ENCODE measurements around the gene URB1.
"Not testable (repeated sequence)": the region's sequence is repeated elsewhere in the genome, so short reads cannot be mapped to it uniquely, and the experiment has no call there.

URB1 gene

GRCh38 chr21:32279377-32279680 lies 113.5 kb downstream of the URB1 start:
- in situ Hi-C loops (cut with HindIII; ENCODE audit: low pct_ligation_motif_present, low pct_unique_long_range_greater_than_20kb, low sequenced_read_pairs), result no loop called here
- no peak for DNase-seq

- in situ Hi-C loops (cut with HindIII; ENCODE audit: low pct_ligation_motif_present, low pct_unique_long_range_greater_than_20kb, low sequenced_read_pairs), result no loop called here
- peak; percentile 91 for DNase-seq
Measured at GRCh38 chr21:32278518-32279376, 114.1 kb downstream of the URB1 start, which contains the start of gene MIS18A. TSS of gene MIS18A (minus strand) at chr21:32279049. CDS start at chr21:32279014, 35 bp downstream.

DNA sequence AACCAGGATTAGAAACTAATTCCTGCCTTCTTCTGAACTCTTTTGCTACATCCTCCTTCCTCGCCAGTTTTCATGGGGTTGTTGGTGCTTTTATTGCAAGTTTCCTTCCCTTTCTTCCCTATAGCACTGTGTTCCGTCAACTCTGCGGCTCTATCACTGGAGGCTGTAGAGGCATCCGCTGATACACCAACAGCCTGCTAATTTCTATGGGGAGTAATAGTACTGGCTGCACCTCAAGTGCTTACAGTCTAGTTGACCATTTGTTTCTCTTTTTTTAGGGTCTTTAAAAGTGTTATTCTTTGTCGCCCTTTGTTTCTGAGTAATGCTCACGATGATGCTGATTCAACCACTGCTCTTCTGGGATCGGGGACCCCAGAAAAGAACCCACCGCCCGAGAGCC lies 114.7 kb downstream of the URB1 start:
- peak; percentile 17 for DNase-seq
- in situ Hi-C loops (cut with HindIII; ENCODE audit: low pct_ligation_motif_present, low pct_unique_long_range_greater_than_20kb, low sequenced_read_pairs), result no loop called here

DNA sequence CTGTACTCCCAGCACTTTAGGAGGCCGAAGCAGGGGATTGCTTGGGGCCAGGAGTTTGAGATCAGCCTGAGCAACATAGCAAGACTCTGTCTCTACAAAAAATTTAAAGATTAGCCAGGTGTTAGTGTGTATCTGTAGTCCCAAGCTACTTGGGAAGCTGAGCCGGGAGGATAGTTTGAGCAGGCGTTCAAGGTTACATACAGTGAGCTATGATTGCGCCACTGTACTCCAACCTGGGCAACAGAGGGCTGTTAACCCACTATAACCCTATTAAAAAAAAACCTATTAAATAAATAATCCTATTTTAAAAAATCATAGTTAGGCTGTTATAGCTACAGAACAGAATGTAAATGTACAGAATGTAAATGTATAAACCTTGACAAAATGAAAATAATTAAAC lies 116.1 kb downstream of the URB1 start:
- in situ Hi-C loops (cut with HindIII; ENCODE audit: low pct_ligation_motif_present, low pct_unique_long_range_greater_than_20kb, low sequenced_read_pairs), result no loop called here
- no peak for DNase-seq

- DNase-seq, result no peak
- in situ Hi-C loops (cut with HindIII; ENCODE audit: low pct_ligation_motif_present, low pct_unique_long_range_greater_than_20kb, low sequenced_read_pairs), result no loop called here
Measured at GRCh38 chr21:32270748-32271147, 122.1 kb downstream of the URB1 start.

- in situ Hi-C loops (cut with HindIII; ENCODE audit: low pct_ligation_motif_present, low pct_unique_long_range_greater_than_20kb, low sequenced_read_pairs); DNase-seq: not testable (repeated sequence)
Measured at GRCh38 chr21:32265321-32265720, 127.5 kb downstream of the URB1 start.

DNA sequence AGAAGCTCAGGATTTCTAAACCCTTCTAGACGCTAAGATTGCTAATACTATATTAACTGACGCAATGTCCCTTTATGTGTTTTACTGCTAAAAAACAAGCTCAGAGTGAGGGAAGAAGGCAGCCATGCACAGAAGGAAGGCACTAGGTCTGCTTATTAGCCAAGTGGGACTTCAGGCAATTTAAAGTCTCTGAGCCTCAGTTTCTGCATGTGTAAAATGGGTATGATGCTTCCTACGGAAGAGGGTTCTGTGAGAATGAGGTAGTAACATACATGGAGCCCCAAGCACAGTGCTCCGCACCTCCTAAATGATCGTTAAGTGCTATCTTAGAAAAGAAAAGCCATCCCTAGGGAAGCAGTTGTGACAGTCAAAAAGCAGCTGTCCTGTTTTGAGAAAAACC lies 130.9 kb downstream of the URB1 start:
- in situ Hi-C loops (cut with HindIII; ENCODE audit: low pct_ligation_motif_present, low pct_unique_long_range_greater_than_20kb, low sequenced_read_pairs), result no loop called here
- no peak for DNase-seq
